AG09309 (cell line): Measurements from ENCODE around the gene COL6A1.
A peak's percentile ranks its signal among the peaks of the same experiment; 100 is the strongest.
"Not testable (repeated sequence)": the region's sequence is repeated elsewhere in the genome, so short reads cannot be mapped to it uniquely, and the experiment has no call there.

ENCODE experiments used
- DNase-seq: peaks from one replicate; pipeline ENCODE4 v3.0.0-alpha.2; 2010; ENCODE audit warnings: low read depth
- H3K4me3 ChIP-seq: 2 replicates; pipeline ENCODE4 v1.5.1; 2011; ENCODE audit warnings: mild to moderate bottlenecking, low read depth, low read length, moderate library complexity; ENCODE audit not compliant: control insufficient read depth
- CTCF ChIP-seq: IDR thresholded peaks from 2 replicates; pipeline ENCODE4 v1.5.1; 2011; ENCODE audit warnings: mild to moderate bottlenecking, low read depth, low read length, inconsistent platforms; ENCODE audit not compliant: insufficient read depth, control insufficient read depth; ENCODE audit errors: missing control alignments

COL6A1 gene

GRCh38 chr21:45972716-45973474 is 8.7 kb upstream of the COL6A1 start:
- TF ChIP-seq CTCF = no peak
- peak overlapping the region; percentile 50 for H3K4me3 ChIP-seq
- no peak for DNase-seq

- DNase-seq = no peak
- H3K4me3 ChIP-seq = peak overlapping the region; percentile 50
- TF ChIP-seq CTCF = peak; percentile 82
Measured at GRCh38 chr21:45973475-45974072, 8.0 kb upstream of the COL6A1 start.

- TF ChIP-seq CTCF = no peak
- peak overlapping the region; percentile 50 for H3K4me3 ChIP-seq
- DNase-seq = no peak
Measured at GRCh38 chr21:45974073-45975019, 7.2 kb upstream of the COL6A1 start.

GRCh38 chr21:45975020-45975666 is 6.4 kb upstream of the COL6A1 start:
- TF ChIP-seq CTCF = no peak
- H3K4me3 ChIP-seq = peak overlapping the region; percentile 50
- DNase-seq = no peak

GRCh38 chr21:45975667-45976409 is 5.7 kb upstream of the COL6A1 start:
- not testable (repeated sequence) for H3K4me3 ChIP-seq, DNase-seq

- no peak for DNase-seq
- TF ChIP-seq CTCF = no peak
- H3K4me3 ChIP-seq = no peak overlapping the region
Measured at GRCh38 chr21:45976701-45977311, 4.8 kb upstream of the COL6A1 start.
